HG03469 (cell line): ENCODE measurements around the gene CACNA1S.

Source experiments
- ATAC-seq: cut with Tn5 transposase; IDR thresholded peaks from one replicate; pipeline ENCODE4 v1.9.1; 2021; ENCODE audit warnings: mild to moderate bottlenecking, moderate library complexity, moderate number of reproducible peaks; ENCODE audit not compliant: unreplicated experiment

Gene CACNA1S

DNA sequence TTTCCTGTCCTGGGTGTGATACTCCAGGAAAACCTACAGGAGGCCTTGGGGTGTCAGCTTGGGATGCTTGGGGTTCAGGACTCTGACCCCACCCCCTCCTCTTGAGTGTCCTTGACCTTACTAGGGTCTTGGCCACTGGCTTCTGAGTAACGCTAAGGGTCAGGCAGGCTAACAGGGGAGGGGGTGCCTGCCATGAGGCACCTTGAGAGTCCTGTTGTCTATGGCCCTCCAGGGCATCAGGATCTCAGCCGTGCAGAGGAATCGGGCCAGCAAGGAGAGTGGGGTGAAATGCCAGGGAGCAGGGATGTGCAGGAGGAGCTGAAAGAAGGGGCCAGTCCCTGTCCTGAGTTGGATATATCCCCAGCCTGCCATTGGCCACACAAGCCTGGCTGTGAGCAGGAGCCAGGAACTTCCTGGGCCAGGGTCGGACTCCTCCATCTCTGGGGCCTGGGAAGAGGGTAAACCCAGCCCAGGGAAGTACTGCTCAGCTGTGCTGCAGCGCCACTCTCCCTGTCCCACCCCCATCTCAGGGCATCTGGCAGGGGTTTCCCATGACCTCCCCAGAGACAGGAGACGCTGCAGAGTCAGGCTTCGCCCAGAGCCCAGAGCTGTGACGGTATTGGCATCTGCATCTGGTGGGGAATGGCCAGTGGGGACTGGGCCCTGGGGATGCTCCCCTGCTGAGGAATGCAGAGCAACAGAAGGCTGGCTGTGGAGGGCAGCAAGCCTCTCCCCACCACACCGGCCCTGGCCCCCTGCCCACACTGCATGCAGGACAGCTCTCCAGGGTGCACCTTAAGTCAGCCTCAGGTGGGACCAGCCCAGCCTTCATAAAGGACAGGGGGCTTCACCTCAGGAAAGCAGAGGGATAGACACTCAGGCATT lies 95.0 kb downstream of the CACNA1S start:
- ATAC-seq: no peak

GRCh38 chr1:201016211-201016651 lies 96.0 kb downstream of the CACNA1S start:
- ATAC-seq: no peak

DNA sequence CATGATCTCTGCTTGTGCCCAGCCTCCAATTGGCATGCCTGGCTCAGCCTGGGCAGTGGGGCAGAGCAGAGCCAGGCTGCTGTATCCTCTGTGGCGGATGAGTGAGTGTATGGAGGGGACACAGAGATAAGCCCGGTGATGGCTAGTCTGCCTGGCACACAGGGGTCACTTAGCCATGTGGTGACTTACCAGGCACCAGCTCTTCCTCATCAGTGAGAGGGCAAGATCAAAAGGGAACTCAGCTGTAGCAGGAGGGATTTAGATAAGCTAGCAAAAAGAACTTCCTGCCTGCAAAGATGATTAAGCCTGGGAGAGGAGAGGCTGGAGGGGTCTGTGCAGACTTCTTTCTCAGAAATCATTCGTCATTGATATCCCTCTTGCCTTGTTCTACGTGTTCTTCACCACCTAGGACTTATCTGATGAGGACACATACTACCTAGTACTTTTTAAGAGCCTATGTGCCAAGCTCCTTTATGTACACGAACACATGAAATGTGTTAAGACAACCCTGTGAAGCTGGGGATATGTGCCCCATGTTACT lies 96.6 kb downstream of the CACNA1S start:
- no peak for ATAC-seq

DNA sequence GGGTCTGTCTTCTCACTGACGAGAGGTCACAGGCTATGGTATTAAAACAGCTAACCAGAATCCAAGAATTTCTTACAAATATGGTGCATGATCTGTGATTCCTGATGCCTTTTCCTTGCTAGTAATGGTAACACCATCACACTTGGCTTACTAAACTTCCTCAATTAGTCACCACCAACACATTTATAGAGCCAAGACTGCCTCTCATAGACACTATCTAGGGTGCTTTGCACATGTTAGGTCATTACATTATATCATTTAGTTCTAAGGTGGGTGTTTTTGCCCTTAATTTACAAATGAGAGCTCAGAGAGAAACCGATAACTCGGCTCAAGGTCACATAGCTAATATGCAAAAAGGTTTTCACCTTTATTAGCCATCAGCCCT lies 97.4 kb downstream of the CACNA1S start:
- no peak for ATAC-seq

DNA sequence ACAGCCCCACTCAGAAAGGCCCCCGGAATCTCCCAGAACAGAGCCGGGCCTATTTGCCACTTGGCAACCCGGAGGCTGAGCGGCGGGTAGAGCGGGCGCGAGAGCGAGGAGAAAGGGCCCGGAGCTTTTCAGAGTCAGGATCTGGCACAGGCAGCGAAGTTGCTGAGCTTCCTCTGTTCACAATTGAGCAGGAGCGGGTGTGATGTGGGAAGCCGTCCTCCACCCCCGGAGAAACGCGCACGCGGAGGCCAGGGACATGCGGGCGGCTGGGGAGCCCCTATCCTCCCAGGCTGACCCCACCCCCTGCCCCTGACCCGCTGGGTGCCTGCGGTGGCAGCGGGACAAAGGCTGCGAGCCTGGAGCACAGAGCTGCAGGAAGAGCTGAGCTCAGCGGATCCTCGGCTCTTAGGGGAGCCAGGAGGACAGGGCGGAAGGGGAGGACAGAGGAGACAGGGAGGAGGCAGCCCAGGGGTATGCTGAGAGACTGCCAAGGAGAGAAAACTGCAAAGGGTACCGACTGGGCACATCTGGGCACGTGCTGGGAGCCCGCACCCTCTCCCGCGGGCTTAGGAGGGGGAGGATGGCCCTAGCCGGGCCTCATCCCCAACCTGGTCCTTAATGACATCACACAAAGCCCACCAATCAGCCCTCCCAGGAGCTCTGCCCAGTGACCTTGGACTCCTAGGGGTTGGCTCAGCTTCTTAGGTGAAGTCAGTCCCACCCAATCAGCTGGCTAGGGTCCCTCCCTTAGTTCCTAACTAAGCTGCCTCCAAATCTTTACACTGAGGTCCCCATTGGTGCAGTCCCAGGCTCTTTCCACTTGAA lies 98.0 kb downstream of the CACNA1S start:
- ATAC-seq: no peak

- ATAC-seq: no peak
These were observed 99.2 kb downstream of the CACNA1S start for GRCh38 chr1:201013031-201013485.

- ATAC-seq: no peak
These were observed 100.6 kb downstream of the CACNA1S start for GRCh38 chr1:201011616-201012015.

DNA sequence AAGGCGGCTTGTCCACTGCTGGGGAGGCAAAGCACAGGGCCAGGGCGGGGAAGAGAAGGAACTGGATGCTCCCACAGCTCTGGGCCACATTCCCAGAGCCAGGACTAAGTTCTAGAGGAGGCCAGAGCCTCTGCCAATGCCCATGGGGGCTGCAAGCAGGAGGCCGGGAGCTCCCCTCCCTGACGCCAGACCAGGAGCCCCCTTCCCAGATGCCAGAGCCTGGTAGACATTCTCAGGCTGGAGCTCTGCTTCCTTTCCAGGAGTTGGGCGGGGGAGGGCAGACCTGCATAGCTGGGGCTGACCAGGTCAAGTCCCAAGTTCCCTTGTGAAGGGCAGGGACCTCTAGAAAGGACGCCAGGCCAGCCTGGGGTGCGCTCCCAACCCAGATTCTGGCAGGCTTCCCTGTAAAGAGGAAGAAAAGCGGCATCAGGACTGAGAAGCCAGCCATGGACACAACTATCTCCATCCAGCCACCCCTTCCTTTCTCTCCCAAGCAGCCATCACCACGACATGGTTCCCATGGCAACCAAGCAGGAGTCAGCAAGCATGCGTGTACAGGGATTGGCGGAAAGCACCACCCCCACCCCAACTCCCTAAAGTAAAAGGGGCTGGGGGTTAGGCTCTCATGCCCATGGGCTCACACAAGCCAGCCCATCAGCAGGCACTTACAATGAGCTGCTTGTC lies 102.1 kb downstream of the CACNA1S start:
- ATAC-seq: no peak

GRCh38 chr1:201008666-201009360 lies 103.4 kb downstream of the CACNA1S start:
- no peak for ATAC-seq

DNA sequence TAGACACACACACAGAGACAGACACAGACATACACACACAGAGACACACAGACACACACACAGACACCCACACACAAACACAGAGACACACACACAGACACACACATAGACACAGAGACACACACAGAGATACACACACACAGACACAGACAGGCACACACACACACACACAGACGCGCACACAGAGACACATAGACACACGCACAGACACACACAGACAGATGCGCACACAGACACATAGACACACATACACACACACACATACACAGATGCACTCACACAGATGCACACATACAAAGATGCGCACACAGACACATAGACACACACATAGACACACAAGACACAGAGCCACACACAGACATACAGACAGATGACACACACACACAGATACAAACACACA lies 104.7 kb downstream of the CACNA1S start:
- no peak for ATAC-seq

- ATAC-seq: no peak
These were observed 105.8 kb downstream of the CACNA1S start for GRCh38 chr1:201006450-201006849.

DNA sequence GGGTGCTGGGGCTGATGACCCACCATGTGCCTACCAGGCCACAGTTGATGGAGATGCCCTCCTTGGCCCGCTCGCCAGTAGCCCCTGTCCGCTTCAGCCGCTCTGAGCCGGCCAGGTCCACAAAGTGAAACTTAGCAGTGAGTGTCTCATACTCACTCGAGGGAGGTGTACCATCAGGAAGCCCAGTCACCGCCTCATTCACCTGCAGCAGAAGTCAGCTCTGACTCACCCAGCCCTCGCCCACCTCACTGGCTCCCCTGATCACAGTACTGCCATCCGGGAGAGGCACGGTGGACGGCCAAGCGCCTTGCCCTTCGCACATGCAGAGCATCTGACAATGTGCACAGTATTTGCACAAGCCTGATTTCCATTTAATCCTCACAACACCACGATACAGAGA lies 107.5 kb downstream of the CACNA1S start:
- ATAC-seq: no peak

GRCh38 chr1:201004154-201004553 lies 108.1 kb downstream of the CACNA1S start:
- ATAC-seq: no peak

GRCh38 chr1:201002510-201002909 lies 109.7 kb downstream of the CACNA1S start:
- ATAC-seq: no peak

GRCh38 chr1:201001962-201002361 lies 110.3 kb downstream of the CACNA1S start:
- no peak for ATAC-seq

DNA sequence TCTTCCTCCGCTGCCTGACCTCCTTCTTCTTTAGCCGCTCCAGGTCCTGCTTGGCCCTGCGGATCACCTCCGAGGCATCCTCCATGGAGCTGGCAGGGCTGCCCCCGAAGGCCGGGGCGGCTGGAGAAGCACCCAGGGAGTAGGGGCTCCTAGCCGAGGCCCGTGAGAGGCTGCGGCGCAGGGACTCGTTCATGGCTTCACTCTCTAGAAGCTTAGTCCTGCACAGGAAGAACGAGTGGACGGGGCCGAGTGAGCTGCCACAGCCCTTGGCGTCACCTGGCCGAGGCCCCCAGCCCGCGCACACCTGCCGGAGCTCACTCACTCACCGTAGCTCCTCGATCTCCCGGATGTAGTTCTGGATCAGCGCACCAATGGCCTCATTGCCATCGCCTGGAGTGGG lies 111.8 kb downstream of the CACNA1S start:
- ATAC-seq: no peak

GRCh38 chr1:200999667-201000066 lies 112.6 kb downstream of the CACNA1S start:
- ATAC-seq: no peak

- no peak for ATAC-seq
These were observed 113.9 kb downstream of the CACNA1S start for GRCh38 chr1:200998323-200998722.

DNA sequence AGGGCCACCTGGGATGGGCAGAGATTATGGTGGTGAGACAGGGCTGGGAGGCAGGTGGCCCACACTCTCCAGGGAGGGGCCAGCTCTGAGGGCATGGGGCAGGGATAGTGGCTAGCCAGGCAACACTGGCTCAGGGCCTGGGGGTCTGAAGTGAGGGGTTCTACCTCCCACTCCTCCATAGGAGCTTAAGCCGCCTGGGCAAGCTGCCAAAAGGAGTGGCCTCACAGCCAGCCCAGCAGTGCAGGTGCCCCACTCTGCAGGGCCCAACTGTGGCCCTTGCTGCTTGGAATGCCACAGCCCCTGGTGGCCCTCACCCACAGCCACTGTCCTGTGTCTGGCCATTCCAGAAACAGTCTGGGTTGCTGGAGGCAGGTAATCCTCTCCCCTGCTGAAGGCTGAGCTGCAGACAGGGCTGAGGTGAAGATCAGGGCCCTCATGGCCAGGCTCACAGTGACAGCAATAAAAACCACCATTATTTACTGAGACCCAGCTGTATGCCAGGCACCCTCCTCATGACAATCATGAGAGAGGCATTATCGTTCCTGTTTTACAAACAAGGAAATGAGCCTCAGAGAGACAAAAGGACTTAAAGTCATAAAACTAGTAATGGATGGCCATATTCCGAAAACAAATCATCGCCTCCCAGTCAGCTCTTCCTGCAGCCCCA lies 119.7 kb downstream of the CACNA1S start:
- ATAC-seq: no peak

DNA sequence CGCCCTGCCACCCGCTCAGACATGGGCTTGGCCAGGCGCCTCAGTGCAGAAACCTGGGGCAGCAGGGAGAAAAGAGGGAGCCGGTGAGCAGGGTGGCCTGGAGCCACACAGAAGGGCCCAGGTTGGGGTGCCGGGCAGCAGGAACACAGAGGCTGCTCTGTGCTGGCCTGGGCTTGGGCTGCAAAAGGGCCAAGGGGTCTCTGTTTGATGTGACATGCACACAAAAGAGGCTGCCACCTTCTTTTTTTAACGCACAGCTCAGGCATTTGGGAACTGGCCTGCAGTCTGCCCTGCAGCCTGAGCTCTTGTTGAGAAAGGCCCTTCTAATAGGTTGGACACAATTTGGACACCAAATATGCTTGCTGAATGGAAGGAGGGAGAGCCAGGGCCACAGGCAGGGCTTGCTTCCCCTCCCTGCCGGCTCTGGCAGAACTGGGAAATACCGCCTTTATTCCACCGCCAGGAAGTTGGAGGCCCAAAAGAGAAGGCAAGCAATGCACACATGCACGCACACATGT lies 121.1 kb downstream of the CACNA1S start:
- no peak for ATAC-seq
